Measurements from ENCODE around the gene EZH2. TPM values are rescaled to one million over a fixed set of nuclear protein-coding genes. Genes with fewer than 3 reads are reported as not detected.

EZH2 gene
- total and polyA plus RNA-seq, 4 donors = 2.0 to 21.3 (median 2.5) TPM

DNA sequence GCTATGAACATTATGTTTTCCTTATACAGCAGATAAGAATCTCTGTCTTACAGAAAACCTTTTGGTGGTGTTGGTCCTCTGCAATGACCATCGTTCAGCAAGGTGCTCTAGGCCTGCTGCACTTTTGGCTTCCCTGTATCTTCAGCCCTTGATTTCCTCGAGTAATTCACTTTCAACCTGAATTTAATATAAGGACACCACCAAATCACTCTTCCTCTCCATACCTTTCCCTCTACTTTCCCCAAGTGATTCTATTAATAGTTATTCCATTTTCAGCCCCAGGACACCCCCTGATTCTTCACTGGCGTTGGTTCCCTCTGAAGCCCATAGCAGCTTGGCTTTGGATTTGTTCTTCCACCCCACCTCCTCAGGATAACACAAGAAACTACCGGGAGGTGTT, 72.2 kb downstream of the EZH2 start:
- H3K27ac ChIP-seq (ENCODE audit: low read depth in 1 of 2, low read length in 2 of 2) = no peak overlapping the region
- TF ChIP-seq EGR1 (IDR thresholded peaks at IDR 0.05; ENCODE audit: low read depth in 2 of 2) (no peak), HNF4A (conservative IDR thresholded peaks at IDR 0.05) (no peak), HNF4G (IDR thresholded peaks at IDR 0.05) (no peak), ATF3 (IDR thresholded peaks at IDR 0.05) (no peak), RAD21 (IDR thresholded peaks at IDR 0.05) (no peak), RXRA (IDR thresholded peaks at IDR 0.05) (no peak), NR2F2 (IDR thresholded peaks at IDR 0.05) (no peak), TAF1 (conservative IDR thresholded peaks at IDR 0.05) (no peak), YY1 (IDR thresholded peaks at IDR 0.05) (no peak), ZBTB33 (IDR thresholded peaks at IDR 0.05) (no peak), JUND (IDR thresholded peaks at IDR 0.05) (no peak), GABPA (IDR thresholded peaks at IDR 0.05 in 1 of 2, conservative IDR thresholded peaks at IDR 0.05 in 1 of 2) (no peak), SP1 (IDR thresholded peaks at IDR 0.05) (no peak), FOXA2 (IDR thresholded peaks at IDR 0.05) (no peak), FOXA1 (IDR thresholded peaks at IDR 0.05) (no peak)
- TF ChIP-seq, protein P1, sequence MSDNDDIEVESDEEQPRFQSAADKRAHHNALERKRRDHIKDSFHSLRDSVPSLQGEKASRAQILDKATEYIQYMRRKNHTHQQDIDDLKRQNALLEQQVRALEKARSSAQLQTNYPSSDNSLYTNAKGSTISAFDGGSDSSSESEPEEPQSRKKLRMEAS (IDR thresholded peaks at IDR 0.05) = no peak
- TF ChIP-seq, protein P2, sequence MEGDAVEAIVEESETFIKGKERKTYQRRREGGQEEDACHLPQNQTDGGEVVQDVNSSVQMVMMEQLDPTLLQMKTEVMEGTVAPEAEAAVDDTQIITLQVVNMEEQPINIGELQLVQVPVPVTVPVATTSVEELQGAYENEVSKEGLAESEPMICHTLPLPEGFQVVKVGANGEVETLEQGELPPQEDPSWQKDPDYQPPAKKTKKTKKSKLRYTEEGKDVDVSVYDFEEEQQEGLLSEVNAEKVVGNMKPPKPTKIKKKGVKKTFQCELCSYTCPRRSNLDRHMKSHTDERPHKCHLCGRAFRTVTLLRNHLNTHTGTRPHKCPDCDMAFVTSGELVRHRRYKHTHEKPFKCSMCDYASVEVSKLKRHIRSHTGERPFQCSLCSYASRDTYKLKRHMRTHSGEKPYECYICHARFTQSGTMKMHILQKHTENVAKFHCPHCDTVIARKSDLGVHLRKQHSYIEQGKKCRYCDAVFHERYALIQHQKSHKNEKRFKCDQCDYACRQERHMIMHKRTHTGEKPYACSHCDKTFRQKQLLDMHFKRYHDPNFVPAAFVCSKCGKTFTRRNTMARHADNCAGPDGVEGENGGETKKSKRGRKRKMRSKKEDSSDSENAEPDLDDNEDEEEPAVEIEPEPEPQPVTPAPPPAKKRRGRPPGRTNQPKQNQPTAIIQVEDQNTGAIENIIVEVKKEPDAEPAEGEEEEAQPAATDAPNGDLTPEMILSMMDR (IDR thresholded peaks at IDR 0.05; ENCODE audit: low read depth, low read length, missing input control) = no peak
- TF ChIP-seq, protein P3, sequence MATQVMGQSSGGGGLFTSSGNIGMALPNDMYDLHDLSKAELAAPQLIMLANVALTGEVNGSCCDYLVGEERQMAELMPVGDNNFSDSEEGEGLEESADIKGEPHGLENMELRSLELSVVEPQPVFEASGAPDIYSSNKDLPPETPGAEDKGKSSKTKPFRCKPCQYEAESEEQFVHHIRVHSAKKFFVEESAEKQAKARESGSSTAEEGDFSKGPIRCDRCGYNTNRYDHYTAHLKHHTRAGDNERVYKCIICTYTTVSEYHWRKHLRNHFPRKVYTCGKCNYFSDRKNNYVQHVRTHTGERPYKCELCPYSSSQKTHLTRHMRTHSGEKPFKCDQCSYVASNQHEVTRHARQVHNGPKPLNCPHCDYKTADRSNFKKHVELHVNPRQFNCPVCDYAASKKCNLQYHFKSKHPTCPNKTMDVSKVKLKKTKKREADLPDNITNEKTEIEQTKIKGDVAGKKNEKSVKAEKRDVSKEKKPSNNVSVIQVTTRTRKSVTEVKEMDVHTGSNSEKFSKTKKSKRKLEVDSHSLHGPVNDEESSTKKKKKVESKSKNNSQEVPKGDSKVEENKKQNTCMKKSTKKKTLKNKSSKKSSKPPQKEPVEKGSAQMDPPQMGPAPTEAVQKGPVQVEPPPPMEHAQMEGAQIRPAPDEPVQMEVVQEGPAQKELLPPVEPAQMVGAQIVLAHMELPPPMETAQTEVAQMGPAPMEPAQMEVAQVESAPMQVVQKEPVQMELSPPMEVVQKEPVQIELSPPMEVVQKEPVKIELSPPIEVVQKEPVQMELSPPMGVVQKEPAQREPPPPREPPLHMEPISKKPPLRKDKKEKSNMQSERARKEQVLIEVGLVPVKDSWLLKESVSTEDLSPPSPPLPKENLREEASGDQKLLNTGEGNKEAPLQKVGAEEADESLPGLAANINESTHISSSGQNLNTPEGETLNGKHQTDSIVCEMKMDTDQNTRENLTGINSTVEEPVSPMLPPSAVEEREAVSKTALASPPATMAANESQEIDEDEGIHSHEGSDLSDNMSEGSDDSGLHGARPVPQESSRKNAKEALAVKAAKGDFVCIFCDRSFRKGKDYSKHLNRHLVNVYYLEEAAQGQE (IDR thresholded peaks at IDR 0.05) = no peak
- H3K9ac ChIP-seq (ENCODE audit: low read depth in 1 of 2, low read length in 2 of 2) = no peak overlapping the region
- WGBS = 96% methylated on average over 4 of the region's 4 CpGs
- H3K36me3 ChIP-seq (ENCODE audit: control insufficient read depth in 4 of 4, insufficient read depth in 3 of 4, low read depth in 1 of 4, low read length in 3 of 4) = peaks cover 0 to 2% (median 0%) of the 10 kb centered on the region in 4 donors
- H3K4me1 ChIP-seq (ENCODE audit: control insufficient read depth in 4 of 4, insufficient read depth in 4 of 4, low read length in 3 of 4) = no peaks in the 10 kb centered on the region
- no peaks in the 10 kb centered on the region for H3K9me3 ChIP-seq (ENCODE audit: control insufficient read depth in 4 of 4, low read length in 3 of 4)
- H3K27me3 ChIP-seq (ENCODE audit: control insufficient read depth in 4 of 4, insufficient read depth in 4 of 4, low read length in 3 of 4) = no peaks in the 10 kb centered on the region
- no peak overlapping the region for H3K4me3 ChIP-seq (ENCODE audit: low read depth in 1 of 3, low read length in 3 of 3)
- no peak for DNase-seq (ENCODE audit: low spot score)

All from liver (tissue), 9 donors.